ENCODE results near the gene REPS2.
"Not testable (repeated sequence)": the region's sequence is repeated elsewhere in the genome, so short reads cannot be mapped to it uniquely, and the experiment has no call there.

Gene REPS2

DNA sequence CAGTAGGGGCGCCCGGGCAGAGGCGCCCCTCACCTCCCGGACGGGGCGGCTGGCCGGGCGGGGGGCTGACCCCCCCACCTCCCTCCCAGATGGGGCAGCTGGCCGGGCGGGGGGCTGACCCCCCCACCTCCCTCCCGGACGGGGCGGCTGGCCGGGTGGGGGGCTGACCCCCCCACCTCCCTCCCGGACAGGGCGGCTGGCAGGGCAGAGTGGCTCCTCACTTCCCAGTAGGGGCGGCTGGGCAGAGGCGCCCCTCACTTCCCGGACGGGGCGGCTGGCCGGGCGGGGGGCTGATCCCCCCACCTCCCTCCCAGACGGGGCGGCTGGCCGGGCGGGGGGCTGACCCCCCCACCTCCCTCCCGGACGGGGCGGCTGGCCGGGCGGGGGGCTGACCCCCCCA is 18.5 kb downstream of the REPS2 start:
- not testable (repeated sequence) for DNase-seq

DNA sequence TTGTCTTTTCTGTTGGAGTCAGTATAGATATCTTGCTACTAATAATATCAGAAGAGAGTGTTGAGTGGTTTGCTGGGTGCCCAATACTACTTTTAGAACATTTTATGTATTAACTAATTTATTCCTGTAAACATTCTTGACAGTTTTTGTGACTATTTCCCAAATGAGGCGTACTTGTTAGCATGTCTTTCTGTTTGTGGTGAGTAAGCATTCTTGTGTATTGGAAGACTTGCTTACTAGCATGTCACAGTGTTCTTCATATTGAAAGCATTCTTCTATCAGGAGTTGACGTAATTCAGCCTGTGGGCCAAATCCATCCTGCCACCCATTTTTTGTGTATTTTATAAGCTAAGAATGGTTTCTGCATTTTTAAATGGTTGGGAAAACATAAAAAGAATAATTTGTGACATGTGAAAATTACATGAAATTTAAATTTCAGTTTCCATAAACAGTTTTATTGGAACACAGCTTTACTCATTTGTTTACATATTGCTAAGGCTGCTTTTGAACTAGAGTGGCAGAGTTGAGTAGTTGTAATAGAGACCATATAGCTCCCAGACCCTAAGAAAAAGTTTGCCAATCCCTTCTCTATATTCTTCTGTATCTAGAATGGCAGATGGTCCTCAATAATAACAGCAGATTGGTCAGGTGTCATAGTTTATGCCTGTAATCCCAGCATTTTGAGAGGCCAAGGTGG is 20.4 kb downstream of the REPS2 start:
- no peak for DNase-seq

DNA sequence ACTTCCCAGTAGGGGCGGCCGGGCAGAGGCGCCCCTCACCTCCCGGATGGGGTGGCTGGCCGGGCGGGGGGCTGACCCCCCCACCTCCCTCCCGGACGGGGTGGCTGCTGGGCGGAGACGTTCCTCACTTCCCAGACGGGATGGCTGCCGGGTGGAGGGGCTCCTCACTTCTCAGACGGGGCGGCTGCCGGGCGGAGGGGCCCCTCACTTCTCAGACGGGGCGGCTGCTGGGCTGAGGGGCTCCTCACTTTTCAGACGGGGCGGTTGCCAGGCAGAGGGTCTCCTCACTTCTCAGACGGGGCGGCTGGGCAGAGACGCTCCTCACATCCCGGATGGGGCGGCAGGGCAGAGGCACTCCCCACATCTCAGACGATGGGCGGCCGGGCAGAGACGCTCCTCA is 22.3 kb downstream of the REPS2 start:
- not testable (repeated sequence) for DNase-seq

DNA sequence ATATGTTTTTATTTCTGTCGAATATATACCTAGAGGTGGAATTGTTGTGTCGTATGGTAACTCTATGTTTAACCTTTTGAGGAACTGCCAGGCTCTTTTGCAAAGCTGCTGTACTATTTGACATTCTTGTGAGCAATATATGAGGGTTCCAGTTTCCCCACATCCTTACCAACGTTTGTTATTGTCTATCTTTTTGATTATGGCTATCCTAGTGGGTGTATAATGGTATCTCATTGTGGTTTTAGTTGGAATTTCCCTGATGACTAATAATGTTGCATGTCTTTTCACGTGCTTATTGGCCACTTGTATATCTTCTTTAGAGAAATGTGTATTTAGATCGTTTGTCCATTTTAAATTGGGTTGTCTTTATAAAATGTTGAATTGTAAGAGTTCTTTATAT is 24.5 kb downstream of the REPS2 start:
- DNase-seq = no peak

DNA sequence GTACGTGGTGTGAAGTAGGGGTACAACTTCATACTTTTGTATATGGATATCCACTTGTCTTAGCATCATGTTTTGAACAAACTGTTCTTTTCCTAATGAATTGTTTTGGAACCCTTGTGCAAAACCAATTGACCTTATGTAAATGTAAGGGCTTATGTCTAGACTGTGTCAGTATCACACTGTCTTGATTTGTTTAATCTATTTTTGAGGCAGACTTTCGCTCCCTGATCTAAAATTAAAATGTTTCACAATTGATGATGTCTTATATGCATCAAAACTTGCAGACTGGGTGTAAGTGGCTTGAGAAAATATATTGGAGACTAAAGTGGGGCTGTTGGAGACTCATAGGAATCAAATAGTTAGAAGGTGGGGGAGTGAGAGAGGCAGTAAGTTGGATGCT is 25.2 kb downstream of the REPS2 start:
- no peak for DNase-seq

DNA sequence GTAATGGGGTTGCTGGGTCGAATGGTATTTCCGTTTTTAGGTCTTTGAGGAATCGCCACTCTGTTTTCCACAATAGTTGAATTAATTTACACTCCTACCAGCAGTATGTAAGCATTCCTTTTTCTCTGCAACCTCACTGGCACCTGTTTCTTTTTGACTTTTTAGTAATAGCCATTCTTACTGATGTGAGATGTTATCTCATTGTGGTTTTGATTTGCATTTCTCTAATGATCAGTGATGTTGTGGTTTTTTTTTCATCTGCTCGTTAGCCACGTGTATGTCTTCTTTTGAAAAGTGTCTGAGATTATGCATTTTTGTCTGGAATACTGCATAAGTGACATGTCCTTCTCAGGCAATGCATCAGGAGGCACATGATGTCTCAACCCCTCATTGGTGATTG is 28.8 kb downstream of the REPS2 start:
- DNase-seq = no peak

DNA sequence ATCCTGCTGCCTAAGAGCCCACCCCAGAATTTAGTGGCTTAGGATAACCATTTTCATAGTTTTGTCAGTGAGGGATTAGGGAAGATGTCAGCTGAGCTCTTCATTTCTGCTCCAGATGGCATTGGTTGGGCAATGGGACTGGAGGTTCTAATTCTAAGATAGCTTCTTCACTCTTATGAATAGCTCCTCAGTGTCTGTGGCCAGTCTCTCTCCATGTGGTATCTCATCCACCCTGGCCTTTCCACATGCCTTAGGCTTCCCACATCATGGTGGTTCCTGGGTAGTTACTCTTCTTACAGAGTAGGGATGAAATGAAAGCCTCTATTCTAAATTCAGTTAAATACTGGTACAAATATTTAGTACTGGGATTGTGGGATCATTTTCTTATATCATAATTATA is 31.3 kb downstream of the REPS2 start:
- DNase-seq = no peak

DNA sequence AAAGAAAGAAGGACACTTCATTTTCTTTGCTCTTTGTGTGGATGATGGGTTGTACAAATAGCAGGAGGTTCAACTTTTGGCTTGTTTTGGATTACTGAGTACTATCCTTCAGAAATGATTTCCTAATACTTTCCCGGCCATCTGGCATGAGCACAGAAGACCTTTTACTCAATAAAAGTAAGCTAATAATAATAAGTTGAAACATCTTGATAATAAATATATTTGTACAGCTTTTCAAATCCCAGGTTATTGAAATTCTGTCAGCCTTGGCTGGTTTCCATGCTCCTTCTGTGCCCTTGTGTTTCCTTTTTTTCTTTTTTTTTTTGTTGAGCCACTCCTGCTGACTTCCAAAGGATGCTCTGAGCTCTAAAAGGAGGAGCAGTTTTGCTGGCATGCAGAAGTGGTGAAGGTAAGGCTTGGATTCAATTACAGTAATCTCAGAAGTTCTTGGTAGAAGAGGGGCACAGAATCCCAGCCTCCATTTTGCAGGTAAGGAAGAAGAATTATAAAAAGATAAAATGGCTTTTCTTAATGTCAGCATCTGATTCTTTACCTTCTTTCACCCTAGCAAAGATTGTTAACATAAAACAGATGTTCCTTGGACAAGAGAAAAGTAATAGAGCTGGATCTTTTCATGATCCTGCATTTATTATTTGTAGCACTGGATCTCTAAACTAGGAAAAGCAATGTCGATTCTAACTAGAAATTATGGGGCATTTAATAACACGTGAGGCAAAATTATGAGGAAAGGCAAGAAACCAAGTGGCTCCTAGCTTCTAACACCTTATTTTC is 31.9 kb downstream of the REPS2 start:
- DNase-seq = no peak

DNA sequence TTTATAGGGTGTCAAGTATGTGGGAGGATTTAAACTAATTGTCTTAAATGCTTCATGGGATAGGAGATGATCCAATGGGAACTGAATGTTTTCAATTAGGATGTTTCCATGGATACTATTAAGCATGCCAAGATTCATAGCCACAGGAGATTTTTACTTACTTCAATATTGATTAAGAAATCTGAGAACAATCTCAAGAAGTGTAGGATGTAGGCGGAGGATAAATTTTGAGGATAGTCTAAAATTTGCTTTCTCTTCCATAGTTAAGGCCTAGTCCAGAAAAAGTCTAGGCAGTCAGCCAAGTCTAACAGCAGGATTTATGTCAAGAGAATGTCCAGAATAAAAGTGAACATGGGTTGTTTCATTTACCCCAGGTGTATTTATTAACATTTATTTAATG is 32.8 kb downstream of the REPS2 start:
- no peak for DNase-seq

DNA sequence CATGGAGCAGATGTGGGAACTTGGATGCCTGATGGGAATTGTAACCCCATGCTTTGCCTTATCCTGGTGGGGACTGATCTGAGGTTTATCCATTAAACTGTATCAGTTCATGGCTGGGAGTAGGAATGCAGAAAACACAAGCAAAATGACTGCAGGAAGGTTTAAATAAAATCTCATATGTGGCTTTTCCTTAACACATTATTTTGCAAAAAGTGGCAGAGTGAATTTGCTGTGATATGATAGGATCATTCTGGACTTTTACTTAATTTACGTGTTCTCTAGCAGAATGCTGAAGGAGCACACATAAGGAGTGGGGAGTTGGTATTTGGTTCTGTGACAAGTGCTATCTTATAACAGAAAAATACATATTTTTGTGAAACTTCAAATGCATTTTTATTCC is 34.8 kb downstream of the REPS2 start:
- DNase-seq = no peak

DNA sequence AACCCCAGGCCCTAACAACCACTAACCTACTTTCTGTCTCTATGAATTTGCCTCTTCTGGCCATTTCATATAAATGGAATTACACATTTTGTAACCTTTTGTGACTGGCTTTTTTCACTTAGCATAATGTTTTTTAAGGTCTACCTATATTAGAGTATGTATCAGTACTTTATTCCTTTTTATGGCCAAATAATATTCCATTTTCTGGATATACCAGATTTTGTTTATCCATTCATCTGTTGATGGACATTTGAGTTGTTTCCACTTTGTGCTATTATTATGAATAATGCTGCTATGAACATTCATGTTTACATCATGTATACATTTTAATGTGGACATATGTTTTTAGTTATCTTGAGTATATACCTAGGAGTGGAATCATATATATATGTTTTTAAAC is 35.5 kb downstream of the REPS2 start:
- no peak for DNase-seq

DNA sequence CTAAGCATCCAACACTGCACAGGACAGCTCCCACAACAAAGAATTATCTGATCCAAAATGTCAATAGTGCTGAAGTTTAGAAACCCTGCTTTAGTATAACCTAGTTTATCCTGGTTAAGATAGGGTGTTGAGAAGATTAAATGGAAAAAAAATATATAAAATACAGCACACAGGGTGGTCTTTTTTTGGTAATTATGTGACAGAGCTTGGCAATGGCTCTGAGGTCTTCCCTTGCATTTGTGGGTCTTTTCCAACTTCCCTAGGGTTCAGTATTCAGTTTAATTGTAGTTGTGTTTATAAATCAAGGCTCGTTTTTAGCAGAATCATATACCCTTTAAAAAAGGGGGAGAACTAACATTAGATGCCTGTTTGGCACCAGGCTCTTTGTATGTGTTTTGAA is 36.6 kb downstream of the REPS2 start:
- DNase-seq = no peak

DNA sequence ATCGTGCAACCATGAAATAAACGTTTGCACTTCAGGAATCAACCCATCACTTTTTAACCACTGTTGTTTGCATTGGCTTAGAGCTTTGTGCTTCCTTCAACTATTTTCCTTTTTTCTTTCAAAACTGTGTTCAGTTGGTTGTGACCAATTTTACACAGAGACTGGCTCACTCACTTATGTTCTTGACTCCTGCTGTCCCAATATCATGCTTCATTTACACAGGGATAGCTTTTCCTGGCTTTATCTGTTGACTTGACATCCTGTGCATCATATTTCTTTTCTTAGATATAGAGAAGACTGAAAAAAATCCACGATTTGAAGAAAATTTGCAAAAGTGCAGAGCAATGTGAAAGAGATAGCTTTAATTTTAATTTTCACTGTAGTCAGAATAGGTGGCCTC is 38.8 kb downstream of the REPS2 start:
- DNase-seq = no peak

DNA sequence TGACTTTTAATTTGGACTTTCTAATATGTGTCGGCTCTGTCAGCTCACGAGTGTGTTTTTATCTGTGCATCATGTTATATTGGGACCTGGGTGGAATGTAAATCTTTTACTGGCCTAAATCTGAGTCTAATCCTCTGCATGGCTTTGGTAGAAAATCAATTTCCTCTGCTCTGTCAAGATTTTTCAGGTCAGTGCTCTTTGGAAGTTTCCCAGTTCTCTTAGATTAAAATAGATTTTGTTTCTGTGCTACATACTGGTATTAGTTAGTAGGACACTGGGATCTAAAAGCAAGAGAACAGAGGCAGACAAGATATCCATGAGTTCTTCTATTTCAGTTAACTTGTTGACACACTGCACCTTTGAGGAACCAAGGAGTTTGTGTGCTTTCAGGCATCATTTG is 39.7 kb downstream of the REPS2 start:
- no peak for DNase-seq

DNA sequence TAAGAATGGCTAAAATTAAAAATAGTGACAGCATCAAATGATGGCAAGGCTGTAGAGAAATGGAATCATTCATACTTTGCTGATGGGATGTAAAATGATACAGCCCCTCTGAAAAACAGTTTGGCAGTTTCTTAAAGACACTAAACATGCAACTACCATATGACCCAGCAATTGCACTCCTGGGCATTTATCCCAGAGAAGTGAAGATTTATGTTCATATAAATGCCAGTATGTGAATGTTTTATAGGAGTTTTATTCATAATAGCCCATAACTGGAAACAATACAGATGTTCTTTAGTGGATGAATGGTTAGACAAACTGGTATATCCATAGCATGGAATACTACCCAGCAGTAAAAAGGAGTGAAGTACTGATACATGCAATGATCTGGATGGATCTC is 43.3 kb downstream of the REPS2 start:
- DNase-seq = no peak

DNA sequence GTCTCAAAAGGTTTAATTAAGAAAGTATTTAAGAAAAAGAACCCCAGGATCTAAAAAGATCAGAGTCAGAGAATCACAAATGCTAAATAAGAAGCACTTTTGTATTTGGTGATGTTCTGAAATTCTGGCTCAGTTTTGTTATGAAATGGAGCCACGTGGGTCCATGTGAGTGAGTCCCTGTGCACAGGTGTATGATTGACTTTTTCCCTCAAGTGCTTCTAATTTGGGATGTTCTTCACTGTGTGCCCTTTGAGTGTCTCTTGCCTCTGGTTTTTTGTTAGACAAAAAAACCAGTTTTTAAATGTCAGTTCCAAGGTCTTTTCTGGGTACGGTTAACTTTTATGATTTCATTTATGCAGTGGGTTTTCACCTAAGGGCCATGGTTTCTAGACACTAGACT is 44.4 kb downstream of the REPS2 start:
- no peak for DNase-seq

DNA sequence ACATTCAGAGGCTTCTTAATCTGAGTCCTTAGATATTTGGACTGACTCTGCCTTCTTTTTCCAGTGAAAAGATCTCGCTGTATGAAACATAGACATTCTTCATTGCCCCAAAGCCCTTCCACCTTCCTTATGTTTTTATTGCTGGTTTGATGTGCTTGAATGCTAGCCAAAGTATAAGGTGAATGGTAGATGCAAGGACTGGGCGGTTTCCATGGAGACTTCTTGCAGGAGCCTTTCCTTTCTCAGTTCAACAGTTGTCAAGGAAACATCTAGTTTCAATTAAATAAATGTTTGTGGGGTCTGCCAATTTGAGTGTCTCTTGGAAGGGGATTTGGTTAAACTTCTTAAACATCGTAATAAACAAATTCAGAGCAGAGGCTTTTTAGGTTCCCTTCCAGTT is 46.0 kb downstream of the REPS2 start:
- DNase-seq = no peak

DNA sequence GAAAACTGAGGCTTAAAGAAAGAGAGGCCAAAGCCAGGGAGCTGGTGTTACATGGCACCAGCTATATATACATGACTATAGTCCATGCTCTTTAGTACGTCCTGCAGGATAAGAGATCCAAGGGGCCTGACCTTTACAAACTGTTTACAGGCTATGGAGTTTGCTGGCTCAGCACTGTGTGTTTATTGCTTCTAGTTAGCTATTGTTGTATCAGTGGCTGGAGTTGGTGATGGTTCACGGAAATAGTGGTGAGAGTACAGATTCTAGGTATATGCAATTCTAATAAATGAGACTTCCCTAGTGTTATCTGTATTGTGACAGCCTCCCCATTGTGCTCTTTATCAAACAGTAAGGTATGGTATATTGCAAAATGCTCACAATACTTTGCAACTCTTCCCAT is 46.5 kb downstream of the REPS2 start:
- no peak for DNase-seq

DNA sequence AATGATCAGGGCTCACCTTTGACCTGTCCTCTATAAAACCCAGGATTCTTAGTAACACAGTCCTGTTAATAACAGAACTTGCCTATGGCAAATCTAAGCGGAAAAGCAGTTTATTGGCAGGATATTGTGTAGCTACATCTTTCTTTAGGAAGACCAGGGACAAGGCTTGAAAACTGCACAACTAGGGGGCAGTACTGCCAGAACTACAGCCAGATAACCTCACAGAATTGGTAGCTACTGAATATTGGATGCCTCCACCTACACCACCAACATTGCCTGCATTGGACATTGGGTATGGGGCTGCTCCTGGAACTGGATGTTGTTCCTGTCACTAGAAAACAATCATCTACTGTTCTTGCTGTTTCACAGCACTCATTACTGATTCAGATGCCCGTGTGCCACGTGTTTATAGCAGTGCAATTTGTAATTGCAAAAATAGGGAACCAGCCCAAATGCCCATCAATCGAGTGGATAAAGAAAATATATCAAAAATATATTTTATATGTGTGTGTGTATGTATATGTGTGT is 47.4 kb downstream of the REPS2 start:
- no peak for DNase-seq

DNA sequence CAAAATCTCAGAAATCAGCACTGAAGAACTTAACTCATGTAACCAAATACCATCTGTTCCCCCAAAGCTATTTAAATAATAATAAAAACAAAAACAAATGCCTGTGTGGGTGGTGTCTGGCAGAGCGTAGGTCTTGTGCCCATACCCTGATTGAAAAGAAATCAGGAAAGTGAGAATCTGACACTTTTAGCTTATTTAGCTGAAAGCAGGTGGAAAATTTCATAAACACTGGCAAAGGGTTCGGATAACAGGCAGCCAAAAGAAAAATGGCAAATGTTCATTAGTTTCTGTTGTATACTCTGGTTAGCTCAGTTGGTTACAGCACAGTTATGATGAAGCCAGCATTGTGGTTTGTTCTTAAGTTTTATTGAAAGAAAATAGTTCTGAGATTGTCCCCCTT is 48.3 kb downstream of the REPS2 start:
- no peak for DNase-seq

DNA sequence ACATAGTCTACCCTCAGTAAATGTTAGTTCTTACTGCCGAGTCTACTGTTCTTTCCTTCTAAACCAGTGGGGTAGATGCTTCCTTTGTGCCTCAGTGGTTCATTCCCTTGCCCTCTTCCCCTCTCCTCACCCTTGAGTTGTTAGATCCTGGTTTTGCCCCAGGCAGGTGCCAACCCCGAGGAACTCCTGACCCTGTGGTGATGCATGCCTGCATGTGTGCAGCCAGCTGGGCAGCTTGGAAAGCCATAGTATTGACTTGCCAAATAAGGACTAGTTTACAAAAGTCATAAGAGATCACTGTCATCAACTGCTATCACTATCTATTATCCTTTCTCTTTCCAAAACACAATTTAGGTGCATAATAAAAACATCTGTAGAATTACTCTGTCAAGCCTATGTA is 50.9 kb downstream of the REPS2 start:
- no peak for DNase-seq

DNA sequence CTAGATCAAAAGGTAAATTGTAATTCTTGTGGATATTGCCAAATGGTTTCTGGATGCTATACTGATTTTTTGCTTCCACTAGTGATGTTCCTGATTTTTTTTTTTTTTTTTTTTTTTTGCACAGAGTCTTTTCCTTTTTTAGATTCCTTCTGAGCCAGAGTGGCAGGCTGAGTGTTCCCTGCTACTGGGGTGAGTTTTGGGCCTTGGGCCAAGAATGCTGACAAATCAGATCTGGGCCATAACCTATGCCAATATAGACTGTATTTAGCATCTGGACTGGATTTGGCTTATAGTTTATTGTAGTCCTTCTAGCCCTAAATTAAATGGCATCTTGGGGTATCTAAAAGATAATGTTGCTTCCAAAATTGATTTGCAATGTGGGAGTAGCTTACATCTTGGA is 52.8 kb downstream of the REPS2 start:
- no peak for DNase-seq

DNA sequence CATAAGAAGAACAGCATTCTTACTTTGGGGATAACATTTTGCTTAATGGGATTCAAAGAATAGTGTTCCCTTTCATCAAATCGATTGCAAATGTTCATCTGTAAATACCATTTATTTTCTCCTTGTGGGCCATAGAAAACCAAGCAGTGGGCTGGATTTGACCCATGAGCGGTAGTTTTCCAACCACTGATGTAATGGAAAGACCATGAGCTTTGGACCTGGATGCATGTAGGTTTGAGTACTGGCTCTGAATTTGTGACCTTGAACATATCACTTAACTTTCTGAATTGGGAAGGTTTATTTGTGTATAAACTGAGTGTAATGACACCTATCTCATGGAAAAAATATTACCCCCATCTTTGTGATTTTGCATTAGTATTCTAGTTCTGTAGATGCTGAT is 54.3 kb downstream of the REPS2 start:
- no peak for DNase-seq

DNA sequence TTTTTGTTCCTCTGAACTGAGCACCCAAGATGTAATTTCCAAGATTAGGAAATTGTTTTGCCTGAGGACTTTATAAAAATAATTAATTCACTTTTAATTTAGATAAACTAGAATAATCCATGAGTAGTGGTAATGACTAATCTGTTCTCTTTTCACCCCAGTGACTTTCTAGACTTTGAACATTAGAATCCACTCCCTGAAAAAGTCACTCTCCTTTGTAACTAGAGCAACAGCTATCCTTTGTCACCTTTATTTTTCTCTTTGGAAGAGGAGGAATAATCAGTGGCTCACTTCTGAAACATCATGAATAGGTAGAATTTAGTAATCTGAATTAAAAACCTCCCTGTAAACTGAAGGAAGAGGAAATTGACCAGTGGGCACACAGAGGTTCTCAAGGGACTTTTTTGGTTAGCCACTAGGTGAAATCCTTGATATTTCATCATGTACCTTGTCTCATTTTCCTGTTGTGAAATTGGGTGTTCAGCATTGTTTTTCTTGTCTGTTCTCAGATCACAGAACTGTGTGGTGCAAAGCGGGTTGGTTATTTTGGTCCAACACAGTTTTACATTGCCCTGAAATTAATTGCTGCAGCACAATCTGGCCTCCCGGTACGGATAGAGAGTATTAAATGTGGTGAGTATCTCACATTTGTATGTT is 59.4 kb downstream of the REPS2 start:
- no peak for DNase-seq
